Coronary artery (tissue), 2 donors: ENCODE measurements around the gene GABARAP.

Experiments
- DNase-seq: peaks from one replicate; pipeline ENCODE4 v3.0.0-alpha.2; 2017; ENCODE audit warnings: low spot score
- H3K27ac ChIP-seq, 2 donors: fragments of 200-600 bp; sonication (generic); one replicate each; pipeline ENCODE4 v1.5.1; 2016 to 2019
- H3K4me3 ChIP-seq: fragments of 200-600 bp; sonication (generic); 2 replicates; pipeline ENCODE4 v1.5.1; 2016; ENCODE audit warnings: mild to moderate bottlenecking, moderate library complexity
- CTCF ChIP-seq: fragments of 200-600 bp; sonication (generic); IDR thresholded peaks from one replicate; pipeline ENCODE4 v1.5.1; 2019; ENCODE audit warnings: antibody characterized with exemption

GABARAP gene

GRCh38 chr17:7238420-7239090 is 3.7 kb downstream of the GABARAP start:
- DNase-seq = no peak
- Histone ChIP-seq H3K27ac (peak overlapping the region; percentile 88 to 99), H3K4me3 (peak overlapping the region; percentile 100)
- TF ChIP-seq CTCF = no peak

- DNase-seq = no peak
- Histone ChIP-seq H3K4me3 (peak overlapping the region; percentile 100), H3K27ac (peak overlapping the region; percentile 88 to 99)
- no peak for TF ChIP-seq CTCF
Observed at GRCh38 chr17:7237761-7238419, 4.4 kb downstream of the GABARAP start.

- Histone ChIP-seq H3K27ac (peak overlapping the region; percentile 88 to 99), H3K4me3 (peak overlapping the region; percentile 100)
- no peak for DNase-seq
- TF ChIP-seq CTCF = no peak
Observed at GRCh38 chr17:7237266-7237760, 4.9 kb downstream of the GABARAP start.

GRCh38 chr17:7236808-7237207 is 5.4 kb downstream of the GABARAP start:
- Histone ChIP-seq H3K4me3 (no peak overlapping the region), H3K27ac (peak overlapping the region in 1 of 2 donors; percentile 99)
- no peak for DNase-seq
- TF ChIP-seq CTCF = no peak

- Histone ChIP-seq H3K4me3 (no peak overlapping the region), H3K27ac (no peak overlapping the region)
- no peak for DNase-seq
- TF ChIP-seq CTCF = no peak
Observed at GRCh38 chr17:7235693-7236665, 6.3 kb downstream of the GABARAP start.

- Histone ChIP-seq H3K4me3 (peak within 1 kb of the TSS; percentile 93), H3K27ac (peak within 1 kb of the TSS; percentile 90 to 91)
- peak; percentile 96 for DNase-seq
- no peak for TF ChIP-seq CTCF
Observed at GRCh38 chr17:7234083-7234951, 7.9 kb downstream of the GABARAP start, which contains the start of gene DVL2. Gene DVL2, minus strand, starts transcription at chr17:7234517. Its CDS starts 255 bp downstream, at chr17:7234262.
